PC-3 (cell line): ENCODE measurements around the gene ITGA3.

ENCODE experiments used
- EZH2 ChIP-seq: fragments of 300-600 bp; sonication (generic); IDR thresholded peaks from one replicate; pipeline ENCODE4 v1.6.1; 2017; ENCODE audit warnings: antibody characterized with exemption, mild to moderate bottlenecking, low read length; ENCODE audit not compliant: unreplicated experiment
- TF ChIP-seq, protein P1 (sequence below): fragments of 300-600 bp; sonication (generic); conservative IDR thresholded peaks from 2 replicates; pipeline ENCODE4 v1.5.1; 2017; ENCODE audit warnings: antibody characterized with exemption, low read depth, mild to moderate bottlenecking, low read length

GRCh38 chr17:50120475-50121253 lies 64.8 kb downstream of the ITGA3 start:
- TF ChIP-seq, protein P1, sequence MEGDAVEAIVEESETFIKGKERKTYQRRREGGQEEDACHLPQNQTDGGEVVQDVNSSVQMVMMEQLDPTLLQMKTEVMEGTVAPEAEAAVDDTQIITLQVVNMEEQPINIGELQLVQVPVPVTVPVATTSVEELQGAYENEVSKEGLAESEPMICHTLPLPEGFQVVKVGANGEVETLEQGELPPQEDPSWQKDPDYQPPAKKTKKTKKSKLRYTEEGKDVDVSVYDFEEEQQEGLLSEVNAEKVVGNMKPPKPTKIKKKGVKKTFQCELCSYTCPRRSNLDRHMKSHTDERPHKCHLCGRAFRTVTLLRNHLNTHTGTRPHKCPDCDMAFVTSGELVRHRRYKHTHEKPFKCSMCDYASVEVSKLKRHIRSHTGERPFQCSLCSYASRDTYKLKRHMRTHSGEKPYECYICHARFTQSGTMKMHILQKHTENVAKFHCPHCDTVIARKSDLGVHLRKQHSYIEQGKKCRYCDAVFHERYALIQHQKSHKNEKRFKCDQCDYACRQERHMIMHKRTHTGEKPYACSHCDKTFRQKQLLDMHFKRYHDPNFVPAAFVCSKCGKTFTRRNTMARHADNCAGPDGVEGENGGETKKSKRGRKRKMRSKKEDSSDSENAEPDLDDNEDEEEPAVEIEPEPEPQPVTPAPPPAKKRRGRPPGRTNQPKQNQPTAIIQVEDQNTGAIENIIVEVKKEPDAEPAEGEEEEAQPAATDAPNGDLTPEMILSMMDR = no peak
- no peak for TF ChIP-seq EZH2
